LNCAP (cell line): ENCODE results near the gene SYNPO.

Experiments used
- CTCF ChIP-seq: fragments of 450-650 bp; IDR thresholded peaks from 2 replicates; pipeline ENCODE4 v1.5.1; 2017; ENCODE audit warnings: mild to moderate bottlenecking

SYNPO gene

DNA sequence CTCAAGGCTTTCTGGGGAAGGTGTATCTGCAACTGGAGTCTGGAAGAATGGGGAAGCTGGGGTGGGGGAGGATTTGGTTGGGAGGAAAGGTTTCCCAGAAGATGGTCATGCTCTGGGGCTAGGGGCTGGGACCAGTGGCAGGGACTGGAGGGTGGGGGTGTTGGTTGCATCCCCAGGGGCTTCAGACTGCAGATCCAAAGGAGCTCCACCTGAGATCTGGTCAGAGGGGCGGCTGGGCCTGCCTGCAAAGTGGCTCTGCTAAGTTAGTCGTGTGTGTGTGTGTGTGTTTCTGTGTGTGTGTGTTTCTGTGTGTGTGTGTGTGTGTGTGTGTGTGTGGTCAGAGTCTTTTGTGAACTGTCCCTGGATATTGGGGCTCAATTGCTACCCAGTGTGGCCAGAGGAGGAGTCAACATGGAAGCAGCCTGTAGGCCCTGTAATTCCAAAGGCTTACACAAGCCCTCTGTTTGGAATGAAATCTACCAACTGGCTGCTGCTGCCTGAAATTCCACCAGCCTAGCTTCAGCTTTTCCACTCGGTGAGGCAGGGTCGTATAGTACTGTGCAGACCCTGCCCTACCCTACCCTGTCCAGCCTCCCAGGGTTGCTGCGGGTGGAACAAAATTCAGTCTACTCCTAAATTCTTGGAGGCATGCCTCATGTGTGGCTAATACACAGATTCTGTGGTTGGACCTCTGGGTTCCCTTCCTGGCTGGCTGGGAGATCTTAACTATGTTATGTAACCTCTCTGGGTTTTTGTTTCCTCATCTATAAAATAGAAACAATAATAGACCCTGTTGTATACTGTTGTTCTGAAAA lies 12.5 kb upstream of the SYNPO start:
- no peak for TF ChIP-seq CTCF

DNA sequence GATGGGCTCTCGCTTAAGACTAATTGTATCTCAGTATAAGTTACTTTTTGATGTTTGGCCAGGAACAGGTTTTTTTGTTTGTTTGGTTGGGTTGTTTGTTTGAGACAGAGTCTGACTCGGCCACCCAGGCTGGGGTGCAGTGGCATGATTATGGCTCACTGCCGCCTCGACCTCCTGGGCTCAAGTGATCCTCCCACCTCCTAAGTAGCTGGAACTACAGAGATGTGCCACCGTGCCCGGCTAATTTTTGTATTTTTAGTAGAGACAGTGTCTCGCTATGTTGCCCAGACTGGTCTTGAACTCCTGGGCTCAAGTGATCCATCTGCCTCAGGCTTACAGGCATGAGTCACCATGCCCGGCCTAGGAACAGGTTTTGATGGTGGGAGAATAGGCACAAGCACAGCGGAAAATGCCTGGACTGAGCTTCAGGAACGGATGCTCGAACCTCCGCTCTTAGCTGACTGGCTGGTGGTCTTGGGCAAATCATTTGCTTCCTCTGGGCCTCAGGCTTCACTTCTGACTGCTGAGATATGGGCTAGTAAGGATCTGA lies 11.4 kb upstream of the SYNPO start:
- no peak for TF ChIP-seq CTCF

- TF ChIP-seq CTCF, result no peak
These were observed 10.4 kb upstream of the SYNPO start for GRCh38 chr5:150630016-150630415.

- TF ChIP-seq CTCF, result no peak
These were observed 9.8 kb upstream of the SYNPO start for GRCh38 chr5:150630461-150631325.

DNA sequence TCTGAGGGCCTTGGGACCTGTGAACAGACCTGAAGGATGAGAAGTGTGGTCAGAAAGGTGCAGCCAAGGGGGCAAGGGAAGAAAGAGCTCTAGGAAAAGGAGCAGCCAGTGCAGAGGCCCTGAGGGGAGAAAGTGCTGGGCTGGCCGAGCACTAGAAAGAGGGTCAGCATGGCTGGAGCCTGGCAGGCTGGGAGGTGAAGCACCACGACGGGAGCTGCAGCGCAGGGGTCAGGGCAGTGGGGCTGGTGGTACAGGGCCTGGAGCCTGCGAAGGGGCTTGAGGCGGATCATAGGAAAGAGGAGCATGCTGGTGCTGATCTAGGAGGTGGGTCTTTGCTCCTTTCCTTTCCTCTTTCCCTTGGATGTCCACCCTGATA lies 9.1 kb upstream of the SYNPO start:
- no peak for TF ChIP-seq CTCF

GRCh38 chr5:150632305-150633160 lies 7.9 kb upstream of the SYNPO start:
- no peak for TF ChIP-seq CTCF

- no peak for TF ChIP-seq CTCF
These were observed 7.0 kb upstream of the SYNPO start for GRCh38 chr5:150633429-150633828.
